Mesothelial cell of epicardium (in vitro differentiated cells): ENCODE measurements around the gene ZNF432. TPM values are rescaled to one million over a fixed set of nuclear protein-coding genes. Genes with fewer than 3 reads are reported as not detected.
"Not testable (repeated sequence)": the region's sequence is repeated elsewhere in the genome, so short reads cannot be mapped to it uniquely, and the experiment has no call there.

Source experiments
- DNase-seq, 2 experiments: peaks; one replicate each; pipeline ENCODE4 v3.0.0; 2021; ENCODE audit warnings: low spot score in 2 of 2; ENCODE audit not compliant: unreplicated experiment in 2 of 2
- H3K27ac Mint-ChIP-seq: 2 replicates; pipeline ENCODE4 v1.8.0; 2021; ENCODE audit warnings: mixed read lengths
- H3K27me3 Mint-ChIP-seq: 2 replicates; pipeline ENCODE4 v1.8.0; 2021; ENCODE audit warnings: low read depth, mixed read lengths
- H3K36me3 Mint-ChIP-seq: 2 replicates; pipeline ENCODE4 v1.8.0; 2021; ENCODE audit warnings: mixed read lengths
- H3K4me1 Mint-ChIP-seq: 2 replicates; pipeline ENCODE4 v1.8.0; 2021; ENCODE audit warnings: mixed read lengths
- H3K4me3 Mint-ChIP-seq: 2 replicates; pipeline ENCODE4 v1.8.0; 2021; ENCODE audit warnings: mild to moderate bottlenecking, moderate library complexity, mixed read lengths
- H3K9me3 Mint-ChIP-seq: 2 replicates; pipeline ENCODE4 v1.8.0; 2021; ENCODE audit warnings: mixed read lengths
- total RNA-seq: library from RNA; stranded (reverse); gene quantifications from 3 replicates; pipeline ENCODE4 v1.2.1, GENCODE V29; 2021
- TF ChIP-seq, protein P1 (sequence below): fragments of 200-600 bp; sonication (generic); IDR thresholded peaks from one replicate; pipeline ENCODE4 v1.5.0; 2021; ENCODE audit warnings: antibody characterized with exemption; ENCODE audit not compliant: unreplicated experiment

Gene ZNF432
- total RNA-seq, 1 donor from 2014 or later: 25.9 TPM

DNA sequence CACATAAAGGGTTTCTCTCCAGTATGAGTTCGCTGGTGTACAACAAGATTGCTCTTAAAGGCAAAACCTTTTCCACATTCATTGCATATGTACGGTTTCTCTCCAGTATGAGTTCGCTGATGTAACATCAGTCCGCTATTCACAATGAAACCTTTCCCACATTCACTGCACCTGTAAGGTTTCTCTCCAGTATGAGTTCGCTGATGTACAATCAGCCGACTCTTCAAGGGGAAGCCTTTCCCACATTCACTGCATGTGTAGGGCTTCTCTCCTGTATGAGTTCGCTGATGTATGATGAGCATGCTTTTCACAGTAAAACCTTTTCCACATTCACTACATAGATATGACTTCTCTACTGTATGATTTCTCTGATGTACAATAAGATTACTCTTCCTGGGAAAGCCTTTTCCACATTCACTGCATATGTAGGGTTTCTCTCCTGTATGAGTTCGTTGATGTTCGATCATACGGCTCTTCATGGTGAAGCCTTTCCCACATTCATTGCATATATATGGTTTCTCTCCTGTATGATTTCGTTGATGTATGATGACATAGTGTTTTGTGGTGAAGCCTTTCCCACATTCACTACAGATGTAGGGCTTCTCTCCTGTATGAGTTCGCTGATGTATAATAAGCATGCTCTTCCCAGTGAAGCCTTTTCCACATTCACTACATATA, 14.4 kb downstream of the ZNF432 start:
- peaks cover 83% of the 10 kb centered on the region for H3K36me3 Mint-ChIP-seq
- H3K27ac Mint-ChIP-seq: no peak overlapping the region
- no peak for DNase-seq
- TF ChIP-seq, protein P1, sequence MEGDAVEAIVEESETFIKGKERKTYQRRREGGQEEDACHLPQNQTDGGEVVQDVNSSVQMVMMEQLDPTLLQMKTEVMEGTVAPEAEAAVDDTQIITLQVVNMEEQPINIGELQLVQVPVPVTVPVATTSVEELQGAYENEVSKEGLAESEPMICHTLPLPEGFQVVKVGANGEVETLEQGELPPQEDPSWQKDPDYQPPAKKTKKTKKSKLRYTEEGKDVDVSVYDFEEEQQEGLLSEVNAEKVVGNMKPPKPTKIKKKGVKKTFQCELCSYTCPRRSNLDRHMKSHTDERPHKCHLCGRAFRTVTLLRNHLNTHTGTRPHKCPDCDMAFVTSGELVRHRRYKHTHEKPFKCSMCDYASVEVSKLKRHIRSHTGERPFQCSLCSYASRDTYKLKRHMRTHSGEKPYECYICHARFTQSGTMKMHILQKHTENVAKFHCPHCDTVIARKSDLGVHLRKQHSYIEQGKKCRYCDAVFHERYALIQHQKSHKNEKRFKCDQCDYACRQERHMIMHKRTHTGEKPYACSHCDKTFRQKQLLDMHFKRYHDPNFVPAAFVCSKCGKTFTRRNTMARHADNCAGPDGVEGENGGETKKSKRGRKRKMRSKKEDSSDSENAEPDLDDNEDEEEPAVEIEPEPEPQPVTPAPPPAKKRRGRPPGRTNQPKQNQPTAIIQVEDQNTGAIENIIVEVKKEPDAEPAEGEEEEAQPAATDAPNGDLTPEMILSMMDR: no peak
- no peak overlapping the region for H3K4me3 Mint-ChIP-seq
- H3K9me3 Mint-ChIP-seq: peaks cover 72% of the 10 kb centered on the region
- H3K27me3 Mint-ChIP-seq: no peaks in the 10 kb centered on the region
- H3K4me1 Mint-ChIP-seq: no peaks in the 10 kb centered on the region

DNA sequence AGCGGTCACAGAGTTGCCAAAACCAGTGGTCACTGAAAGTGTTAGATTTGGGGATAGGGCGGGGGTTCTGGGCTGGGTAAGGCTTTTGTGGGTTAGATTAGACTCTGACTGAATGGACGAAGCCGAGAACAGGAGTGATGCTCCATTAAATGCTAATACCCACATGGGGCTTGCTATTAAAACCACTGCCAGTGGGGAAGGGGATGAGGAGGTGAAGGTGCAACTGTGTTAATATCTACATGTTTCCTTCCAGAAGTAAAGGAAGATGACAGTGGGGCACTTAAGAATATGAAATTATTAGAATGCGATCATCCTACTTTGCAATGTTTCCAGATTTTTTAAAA, 19.9 kb downstream of the ZNF432 start:
- H3K27me3 Mint-ChIP-seq: no peaks in the 10 kb centered on the region
- TF ChIP-seq, protein P1: no peak
- H3K4me1 Mint-ChIP-seq: peaks cover 18% of the 10 kb centered on the region
- peak overlapping the region; percentile 94 for H3K4me3 Mint-ChIP-seq
- peak overlapping the region; percentile 98 for H3K27ac Mint-ChIP-seq
- H3K36me3 Mint-ChIP-seq: peaks cover 62% of the 10 kb centered on the region
- peaks cover 50% of the 10 kb centered on the region for H3K9me3 Mint-ChIP-seq
- no peak for DNase-seq

DNA sequence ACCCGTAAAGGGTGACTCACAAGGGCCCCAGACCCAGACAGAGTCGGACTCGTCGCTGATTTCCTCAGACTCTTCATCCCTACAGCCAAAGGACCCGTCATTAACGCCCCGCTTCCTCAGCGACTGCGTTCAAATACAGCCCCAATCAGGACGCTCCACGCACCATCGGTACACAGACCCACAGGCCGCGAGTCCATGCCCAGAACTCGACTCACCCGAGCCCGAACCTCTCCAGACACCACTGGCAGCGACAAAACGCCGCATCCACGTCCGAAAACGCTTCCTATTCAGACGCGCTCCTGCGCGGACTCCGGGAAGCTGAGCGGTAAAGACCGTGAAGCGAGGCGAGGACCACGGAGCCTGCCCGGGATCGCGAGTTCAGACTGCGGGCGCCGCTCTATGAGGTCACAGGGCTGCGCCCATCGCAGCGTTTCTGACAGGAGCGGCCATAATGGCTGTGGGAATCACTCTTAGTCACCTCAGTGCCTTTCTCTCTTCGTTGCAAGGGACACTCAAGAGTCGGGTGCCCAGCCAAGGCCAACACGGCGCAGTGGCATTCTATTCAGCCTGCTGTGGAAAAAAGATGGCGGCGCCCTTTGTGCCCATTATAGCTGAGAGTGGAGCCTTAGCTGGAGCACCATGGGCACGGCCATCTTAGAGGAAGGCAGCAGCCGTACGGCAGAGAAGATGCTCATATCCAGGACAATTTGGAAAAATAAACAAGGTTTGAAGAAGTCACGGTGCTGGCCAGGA, 20.4 kb downstream of the ZNF432 start, which contains the start of gene ZNF614:
Gene ZNF614, minus strand, starts transcription at position 353 of the 753 bp plus-strand sequence. CDS start 2,634 bp downstream, outside the sequence.
- Mint-ChIP-seq H3K27me3 (no peaks in the 10 kb centered on the region), H3K27ac (peak within 1 kb of the TSS; percentile 98), H3K4me1 (peaks cover 18% of the 10 kb centered on the region), H3K4me3 (peak within 1 kb of the TSS; percentile 94), H3K36me3 (peaks cover 62% of the 10 kb centered on the region), H3K9me3 (peaks cover 50% of the 10 kb centered on the region)
- TF ChIP-seq, protein P1: no peak
- peak; percentile 75 to 90 for DNase-seq

DNA sequence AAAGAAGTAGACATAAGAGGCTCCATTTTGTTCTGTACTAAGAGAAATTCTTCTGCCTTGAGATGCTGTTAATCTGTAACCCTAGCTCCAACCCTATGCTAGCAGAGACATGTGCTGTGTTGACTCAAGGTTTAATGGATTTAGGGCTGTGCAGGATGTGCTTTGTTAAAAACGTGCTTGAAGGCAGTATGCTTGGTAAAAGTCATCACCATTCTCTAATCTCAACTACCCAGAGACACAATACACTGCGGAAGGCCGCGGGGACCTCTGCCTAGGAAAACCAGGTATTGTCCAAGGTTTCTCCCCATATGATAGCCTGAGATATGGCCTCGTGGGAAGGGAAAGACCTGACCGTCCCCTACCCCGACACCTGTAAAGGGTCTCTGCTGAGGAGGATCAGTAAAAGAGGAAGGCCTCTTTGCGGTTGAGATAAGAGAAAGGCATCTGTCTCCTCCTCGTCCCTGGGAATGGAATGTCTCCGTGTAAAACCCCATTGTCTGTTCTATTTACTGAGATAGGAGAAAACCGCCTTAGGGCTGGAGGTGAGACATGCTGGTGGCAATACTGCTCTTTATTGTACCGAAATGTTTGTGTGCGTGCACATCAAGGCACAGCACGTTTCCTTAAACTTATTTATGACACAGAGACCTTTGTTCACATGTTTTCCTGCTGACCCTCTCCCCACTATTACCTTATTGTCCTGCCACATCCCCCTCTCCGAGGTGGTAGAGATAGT, 22.2 kb downstream of the ZNF432 start:
- not testable (repeated sequence) for H3K27me3 Mint-ChIP-seq, DNase-seq
- Mint-ChIP-seq H3K9me3 (peaks cover 49% of the 10 kb centered on the region), H3K27ac (peak overlapping the region; percentile 16), H3K36me3 (peaks cover 68% of the 10 kb centered on the region), H3K4me1 (peaks cover 18% of the 10 kb centered on the region), H3K4me3 (peak overlapping the region; percentile 94)

DNA sequence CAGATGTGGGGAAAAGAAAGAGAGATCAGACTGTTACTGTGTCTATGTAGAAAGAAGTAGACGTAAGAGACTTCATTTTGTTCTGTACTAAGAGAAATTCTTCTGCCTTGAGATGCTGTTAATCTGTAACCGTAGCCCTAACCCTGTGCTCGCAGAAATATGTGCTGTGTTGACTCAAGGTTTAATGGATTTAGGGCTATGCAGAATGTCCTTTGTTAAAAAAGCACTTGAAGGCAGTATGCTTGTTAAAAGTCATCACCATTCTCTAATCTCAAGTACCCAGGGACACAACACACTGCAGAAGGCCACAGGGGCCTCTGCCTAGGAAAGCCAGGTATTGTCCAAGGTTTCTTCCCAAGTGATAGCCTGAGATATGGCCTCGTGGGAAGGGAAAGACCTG, 24.2 kb downstream of the ZNF432 start:
- H3K27ac Mint-ChIP-seq, H3K27me3 Mint-ChIP-seq, H3K4me3 Mint-ChIP-seq, DNase-seq: not testable (repeated sequence)
- H3K4me1 Mint-ChIP-seq: peaks cover 18% of the 10 kb centered on the region
- peaks cover 71% of the 10 kb centered on the region for H3K36me3 Mint-ChIP-seq
- H3K9me3 Mint-ChIP-seq: peaks cover 55% of the 10 kb centered on the region

DNA sequence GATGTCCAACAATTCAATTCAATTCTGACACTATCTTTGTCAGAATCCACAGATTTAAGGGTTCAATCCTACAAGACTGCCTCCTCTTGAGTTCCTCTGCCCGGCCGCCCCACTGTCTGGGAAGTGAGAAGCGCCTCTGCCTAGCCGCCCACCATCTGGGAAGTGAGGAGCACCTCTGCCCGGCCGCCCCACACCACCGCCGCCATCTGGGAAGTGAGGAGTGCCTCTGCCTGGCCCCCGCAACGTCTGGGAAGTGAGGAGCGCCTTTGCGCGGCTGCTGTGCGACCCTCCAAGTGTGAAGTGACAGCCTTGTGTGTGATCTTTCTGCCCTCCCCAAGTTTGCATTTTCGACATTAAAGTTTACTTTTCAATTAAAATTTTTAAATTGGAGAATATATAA, 26.4 kb downstream of the ZNF432 start:
- TF ChIP-seq, protein P1: no peak
- H3K27me3 Mint-ChIP-seq: no peaks in the 10 kb centered on the region
- peaks cover 9% of the 10 kb centered on the region for H3K4me1 Mint-ChIP-seq
- peaks cover 93% of the 10 kb centered on the region for H3K36me3 Mint-ChIP-seq
- no peak overlapping the region for H3K4me3 Mint-ChIP-seq
- H3K9me3 Mint-ChIP-seq: peaks cover 70% of the 10 kb centered on the region
- DNase-seq: no peak
- H3K27ac Mint-ChIP-seq: no peak overlapping the region
